Renal pelvis (tissue), 12 donors: ENCODE results near the gene DAPL1. TPM values are rescaled to one million over a fixed set of nuclear protein-coding genes. Genes with fewer than 3 reads are reported as not detected.

Experiments used
- DNase-seq: peaks from one replicate; pipeline ENCODE4 v3.0.0-alpha.2; 2013
- long read RNA-seq, 16 experiments: transcript quantifications; one replicate each; lab custom pipeline, GENCODE V29; 2026
- polyA plus RNA-seq, 3 donors: library from polyadenylated mRNA; unstranded; fragments of 120-200 nt; gene quantifications; one replicate each; pipeline ENCODE4 v1.2.1, GENCODE V29; 2013; ENCODE audit not compliant: insufficient read length in 3 of 3

The DAPL1 gene
- polyA plus RNA-seq: 10 to 100 TPM; 26.3 to 42.8 (median 40.9) TPM
- long read RNA-seq, donor 1, transcript DAPL1-201 (4 exons, 552 nt): major isoform, 7 of 7 reads
- long read RNA-seq, donor 1, partial matches to known transcripts: 0 of 7 reads
- long read RNA-seq, donor 1, other reads (novel, unspliced or antisense): 0 of 7 reads
- long read RNA-seq, donor 2, transcript DAPL1-201 (4 exons, 552 nt): major isoform, 12 of 12 reads
- long read RNA-seq, donor 2, partial matches to known transcripts: 0 of 12 reads
- long read RNA-seq, donor 2, other reads (novel, unspliced or antisense): 0 of 12 reads
- long read RNA-seq, donor 3, transcript DAPL1-201 (4 exons, 552 nt): major isoform, 12 of 12 reads
- long read RNA-seq, donor 3, partial matches to known transcripts: 0 of 12 reads
- long read RNA-seq, donor 3, other reads (novel, unspliced or antisense): 0 of 12 reads
- long read RNA-seq, donor 4, transcript DAPL1-201 (4 exons, 552 nt): major isoform, 6 of 6 reads
- long read RNA-seq, donor 4, partial matches to known transcripts: 0 of 6 reads
- long read RNA-seq, donor 4, other reads (novel, unspliced or antisense): 0 of 6 reads
- long read RNA-seq, donor 5, transcript DAPL1-201 (4 exons, 552 nt): major isoform, 5 of 5 reads
- long read RNA-seq, donor 5, partial matches to known transcripts: 0 of 5 reads
- long read RNA-seq, donor 5, other reads (novel, unspliced or antisense): 0 of 5 reads
- long read RNA-seq, donor 6, partial matches to known transcripts: 0 of 4 reads
- long read RNA-seq, donor 6, other reads (novel, unspliced or antisense): 0 of 4 reads
- long read RNA-seq, donor 7, transcript DAPL1-201 (4 exons, 552 nt): major isoform, 9 of 9 reads
- long read RNA-seq, donor 7, partial matches to known transcripts: 0 of 9 reads
- long read RNA-seq, donor 7, other reads (novel, unspliced or antisense): 0 of 9 reads
- long read RNA-seq, donor 8, transcript DAPL1-201 (4 exons, 552 nt): major isoform, 9 of 9 reads
- long read RNA-seq, donor 8, partial matches to known transcripts: 0 of 9 reads
- long read RNA-seq, donor 8, other reads (novel, unspliced or antisense): 0 of 9 reads
- long read RNA-seq, donor 9, transcript DAPL1-201 (4 exons, 552 nt): major isoform, 33 of 39 reads
- long read RNA-seq, donor 9, partial matches to known transcripts: 5 of 39 reads
- long read RNA-seq, donor 9, other reads (novel, unspliced or antisense): 0 of 39 reads
- long read RNA-seq, donor 10, transcript DAPL1-201 (4 exons, 552 nt): major isoform, 13 of 13 reads
- long read RNA-seq, donor 10, partial matches to known transcripts: 0 of 13 reads
- long read RNA-seq, donor 10, other reads (novel, unspliced or antisense): 0 of 13 reads
- long read RNA-seq, donor 11, transcript DAPL1-201 (4 exons, 552 nt): major isoform, 5 of 5 reads
- long read RNA-seq, donor 11, partial matches to known transcripts: 0 of 5 reads
- long read RNA-seq, donor 11, other reads (novel, unspliced or antisense): 0 of 5 reads
- long read RNA-seq, donor 12, transcript DAPL1-201 (4 exons, 552 nt): major isoform, 12 of 13 reads
- long read RNA-seq, donor 12, partial matches to known transcripts: 0 of 13 reads
- long read RNA-seq, donor 12, other reads (novel, unspliced or antisense): 0 of 13 reads
- long read RNA-seq, donor 13, transcript DAPL1-201 (4 exons, 552 nt): major isoform, 6 of 6 reads
- long read RNA-seq, donor 13, partial matches to known transcripts: 0 of 6 reads
- long read RNA-seq, donor 13, other reads (novel, unspliced or antisense): 0 of 6 reads
- long read RNA-seq, donor 14: 0 reads
- long read RNA-seq, donor 15, transcript DAPL1-201 (4 exons, 552 nt): major isoform, 7 of 7 reads
- long read RNA-seq, donor 15, partial matches to known transcripts: 0 of 7 reads
- long read RNA-seq, donor 15, other reads (novel, unspliced or antisense): 0 of 7 reads
- long read RNA-seq, donor 16, transcript DAPL1-201 (4 exons, 552 nt): major isoform, 10 of 11 reads
- long read RNA-seq, donor 16, partial matches to known transcripts: 0 of 11 reads
- long read RNA-seq, donor 16, other reads (novel, unspliced or antisense): 0 of 11 reads

GRCh38 chr2:158795195-158795924, at the start of gene DAPL1:
TSS of gene DAPL1 (plus strand) at chr2:158795317. CDS start at chr2:158795373, 56 bp downstream.
- DNase-seq: no peak

GRCh38 chr2:158745866-158746382, 49.2 kb upstream of the DAPL1 start:
- DNase-seq: no peak

GRCh38 chr2:158746488-158746887, 48.6 kb upstream of the DAPL1 start:
- DNase-seq: no peak

GRCh38 chr2:158747281-158747680, 47.8 kb upstream of the DAPL1 start:
- no peak for DNase-seq

DNA sequence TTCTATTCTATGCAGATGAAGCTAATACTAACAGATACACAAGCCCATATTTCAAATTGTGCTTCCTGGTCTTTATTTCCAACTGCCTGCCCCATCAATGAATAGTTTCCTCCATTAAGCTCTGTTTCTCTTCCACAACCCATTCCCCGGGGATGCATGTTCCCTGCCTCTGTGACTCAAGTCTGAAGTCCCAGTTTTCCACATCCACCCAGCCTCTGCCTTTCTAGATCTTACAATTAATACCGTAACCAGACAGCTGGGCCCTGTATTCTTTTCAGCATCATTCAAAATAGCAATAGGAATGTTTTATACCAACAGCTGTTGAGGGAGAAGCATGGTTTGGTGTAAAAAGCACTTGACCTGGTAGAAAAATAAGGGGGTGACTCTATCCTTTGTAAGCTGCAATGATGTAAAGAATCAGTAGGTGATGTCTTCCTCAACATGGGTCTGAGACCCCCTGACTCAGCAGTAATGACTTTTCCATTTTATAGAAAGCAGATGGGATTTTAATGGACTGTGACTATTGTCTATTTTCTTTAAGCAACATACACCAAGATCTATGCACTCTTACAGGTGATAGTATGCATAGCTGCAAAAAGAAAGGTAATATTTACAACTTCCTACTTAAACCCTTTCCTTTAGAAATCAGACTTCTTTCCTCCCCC, 46.1 kb upstream of the DAPL1 start:
- no peak for DNase-seq

DNA sequence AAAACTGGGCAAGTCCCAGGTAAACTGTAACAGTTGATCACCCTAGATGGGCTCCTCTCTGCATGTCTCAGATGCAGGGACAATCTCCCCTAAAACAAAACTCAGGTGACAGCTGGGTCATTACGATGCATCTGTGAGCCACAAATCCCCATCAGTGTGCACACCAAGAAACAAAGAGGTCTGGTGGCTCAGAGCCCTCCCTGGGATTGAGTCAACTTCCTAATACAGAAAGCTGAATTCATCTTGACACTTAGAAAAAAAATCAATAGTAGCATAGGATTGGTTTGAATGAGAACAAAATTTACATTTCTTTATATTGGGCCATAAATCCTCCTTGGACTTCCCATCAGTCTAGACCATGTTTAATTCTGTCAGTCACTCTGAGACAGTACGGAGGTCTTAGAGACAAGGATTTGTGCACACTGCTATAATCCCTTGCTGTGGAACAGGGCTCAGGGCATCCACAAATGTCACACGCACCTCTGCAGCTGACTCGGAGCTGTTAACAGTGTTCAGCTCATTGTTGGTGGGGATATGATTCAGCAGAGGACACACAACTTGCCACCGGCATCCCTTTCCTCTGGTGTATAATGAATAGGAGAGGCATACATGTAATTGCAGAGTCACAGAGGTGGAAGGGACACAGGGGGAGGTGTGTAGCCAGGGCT, 44.5 kb upstream of the DAPL1 start:
- DNase-seq: no peak

DNA sequence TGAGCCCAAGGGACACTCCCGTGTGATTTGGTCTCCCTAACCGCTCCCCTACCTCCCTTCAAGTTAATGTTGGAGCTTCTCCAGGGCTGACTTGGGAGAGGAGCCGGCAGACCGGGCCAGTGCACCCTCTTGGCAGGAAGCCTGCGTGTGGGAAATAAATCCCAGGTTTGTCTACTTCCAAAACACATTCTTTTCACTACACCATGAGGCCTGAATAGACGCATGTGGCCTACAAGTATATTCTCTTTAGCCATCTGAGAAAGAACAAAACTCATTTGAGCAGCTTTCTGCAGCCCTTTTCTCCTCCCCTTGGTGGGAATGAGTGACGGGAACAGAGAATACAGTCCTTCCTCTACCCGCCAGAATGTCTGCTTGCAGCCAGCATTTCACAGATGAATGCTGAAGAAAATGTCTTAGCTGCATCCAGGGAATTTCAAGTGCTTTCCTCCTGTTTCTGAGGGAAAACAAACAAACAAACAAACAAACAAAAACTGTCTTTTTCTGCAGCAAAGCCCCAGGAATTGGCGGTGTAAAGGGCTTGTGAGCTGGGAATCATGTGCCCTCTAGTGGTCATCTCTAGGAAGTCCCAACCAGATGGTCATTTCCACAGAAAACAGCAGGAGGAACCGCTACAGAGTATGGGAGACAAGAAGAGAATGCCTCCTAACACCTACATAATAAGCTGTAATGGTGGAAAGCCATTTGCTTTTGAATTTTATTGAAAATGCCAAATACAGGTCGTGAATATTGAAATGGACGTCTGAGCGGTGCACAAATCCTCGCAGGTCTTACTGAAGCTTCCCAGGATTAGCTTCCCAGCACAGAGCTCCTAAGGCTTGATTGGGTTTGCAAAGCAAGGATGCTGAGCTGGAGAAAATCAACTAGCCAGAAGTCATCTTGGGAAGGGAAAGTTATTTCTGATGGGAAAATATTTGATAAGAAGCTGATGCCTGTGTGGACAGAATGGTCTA, 41.2 kb upstream of the DAPL1 start:
- DNase-seq: peak; percentile 72

- no peak for DNase-seq
Observed at GRCh38 chr2:158755310-158756087, 39.6 kb upstream of the DAPL1 start.

DNA sequence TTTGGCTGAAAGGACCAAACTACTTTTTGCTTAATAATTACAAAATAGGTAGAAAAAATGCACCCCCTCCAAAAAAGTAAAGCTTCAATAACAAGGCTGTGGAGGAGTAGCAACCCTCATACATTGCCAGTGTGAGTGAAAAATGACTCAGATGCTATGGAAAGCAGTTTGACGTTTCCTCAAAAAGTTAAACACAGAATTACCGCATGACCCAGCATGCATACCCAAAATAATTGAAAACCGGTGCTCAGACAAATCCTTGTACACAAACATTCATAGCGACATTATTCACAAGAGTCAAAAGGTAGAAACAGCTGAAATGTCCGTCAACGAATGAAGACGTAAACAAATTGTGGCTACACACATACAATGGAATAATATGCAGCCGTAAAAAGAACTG, 38.8 kb upstream of the DAPL1 start:
- DNase-seq: no peak

- no peak for DNase-seq
Observed at GRCh38 chr2:158756976-158757375, 38.1 kb upstream of the DAPL1 start.

- DNase-seq: no peak
Observed at GRCh38 chr2:158760887-158761286, 34.2 kb upstream of the DAPL1 start.

GRCh38 chr2:158761621-158762020, 33.5 kb upstream of the DAPL1 start:
- no peak for DNase-seq

GRCh38 chr2:158762336-158762735, 32.8 kb upstream of the DAPL1 start:
- DNase-seq: no peak

GRCh38 chr2:158766524-158766923, 28.6 kb upstream of the DAPL1 start:
- DNase-seq: no peak

GRCh38 chr2:158772306-158773078, 22.6 kb upstream of the DAPL1 start:
- DNase-seq: no peak
